NCI-H128 (cell line): Measurements from ENCODE around the gene XRCC3.

Source experiments
- DNase-seq: peaks from one replicate; lab custom pipeline; 2025; ENCODE audit not compliant: unreplicated experiment; lab: John Stamatoyannopoulos, UW

XRCC3 gene

GRCh38 chr14:103707329-103708263 is 7.7 kb downstream of the XRCC3 start:
- DNase-seq, result no peak

GRCh38 chr14:103706551-103707328 is 8.5 kb downstream of the XRCC3 start:
- DNase-seq, result no peak

- DNase-seq, result no peak
Measured at GRCh38 chr14:103705504-103706284, 9.6 kb downstream of the XRCC3 start.

- DNase-seq, result no peak
Measured at GRCh38 chr14:103705118-103705503, 10.1 kb downstream of the XRCC3 start.

GRCh38 chr14:103704708-103705107 is 10.5 kb downstream of the XRCC3 start:
- no peak for DNase-seq

- DNase-seq, result no peak
Measured at GRCh38 chr14:103703433-103704385, 11.5 kb downstream of the XRCC3 start.

GRCh38 chr14:103702497-103703432 is 12.5 kb downstream of the XRCC3 start:
- no peak for DNase-seq

GRCh38 chr14:103702095-103702494 is 13.2 kb downstream of the XRCC3 start:
- no peak for DNase-seq

GRCh38 chr14:103700753-103701490 is 14.3 kb downstream of the XRCC3 start:
- no peak for DNase-seq

- DNase-seq, result no peak
Measured at GRCh38 chr14:103699901-103700752, 15.1 kb downstream of the XRCC3 start.

GRCh38 chr14:103699261-103699661 is 16.0 kb downstream of the XRCC3 start:
- DNase-seq, result no peak

GRCh38 chr14:103698380-103699260 is 16.6 kb downstream of the XRCC3 start:
- no peak for DNase-seq

GRCh38 chr14:103697603-103698379 is 17.5 kb downstream of the XRCC3 start:
- no peak for DNase-seq

GRCh38 chr14:103697206-103697602 is 18.0 kb downstream of the XRCC3 start:
- no peak for DNase-seq

- no peak for DNase-seq
Measured at GRCh38 chr14:103696466-103697071, 18.7 kb downstream of the XRCC3 start.
